HG02840 (cell line): ENCODE results near the gene COL11A1.
"Not testable (repeated sequence)": the region's sequence is repeated elsewhere in the genome, so short reads cannot be mapped to it uniquely, and the experiment has no call there.

Experiments used
- ATAC-seq: cut with Tn5 transposase; IDR thresholded peaks from one replicate; pipeline ENCODE4 v1.9.1; 2021; ENCODE audit warnings: mild to moderate bottlenecking, moderate library complexity, moderate number of reproducible peaks; ENCODE audit not compliant: unreplicated experiment, low FRiP score

Gene COL11A1

GRCh38 chr1:102933362-102933761 is 175.0 kb downstream of the COL11A1 start:
- ATAC-seq, result not testable (repeated sequence)

- no peak for ATAC-seq
Measured at GRCh38 chr1:102919659-102920058, 188.7 kb downstream of the COL11A1 start.

- ATAC-seq, result no peak
Measured at GRCh38 chr1:102901996-102902395, 206.3 kb downstream of the COL11A1 start.

GRCh38 chr1:102899935-102900334 is 208.4 kb downstream of the COL11A1 start:
- ATAC-seq, result no peak

- no peak for ATAC-seq
Measured at GRCh38 chr1:102897557-102897956, 210.8 kb downstream of the COL11A1 start.

- no peak for ATAC-seq
Measured at GRCh38 chr1:102896771-102897170, 211.6 kb downstream of the COL11A1 start.

GRCh38 chr1:102896286-102896685 is 212.0 kb downstream of the COL11A1 start:
- no peak for ATAC-seq

GRCh38 chr1:102891868-102892625 is 216.3 kb downstream of the COL11A1 start:
- ATAC-seq, result no peak

GRCh38 chr1:102886638-102887037 is 221.7 kb downstream of the COL11A1 start:
- ATAC-seq, result no peak

GRCh38 chr1:102884238-102884637 is 224.1 kb downstream of the COL11A1 start:
- no peak for ATAC-seq

- no peak for ATAC-seq
Measured at GRCh38 chr1:102879439-102879993, 228.8 kb downstream of the COL11A1 start.

- no peak for ATAC-seq
Measured at GRCh38 chr1:102875756-102876155, 232.6 kb downstream of the COL11A1 start.

GRCh38 chr1:102872526-102872925 is 235.8 kb downstream of the COL11A1 start:
- no peak for ATAC-seq

GRCh38 chr1:102872097-102872496 is 236.2 kb downstream of the COL11A1 start:
- no peak for ATAC-seq

GRCh38 chr1:102863704-102864103 is 244.6 kb downstream of the COL11A1 start:
- ATAC-seq, result no peak

GRCh38 chr1:102861247-102861646 is 247.1 kb downstream of the COL11A1 start:
- no peak for ATAC-seq

- ATAC-seq, result no peak
Measured at GRCh38 chr1:102858695-102859094, 249.6 kb downstream of the COL11A1 start.

GRCh38 chr1:102857251-102857650 is 251.1 kb downstream of the COL11A1 start:
- ATAC-seq, result no peak

- no peak for ATAC-seq
Measured at GRCh38 chr1:102853701-102854187, 254.6 kb downstream of the COL11A1 start.

GRCh38 chr1:102853136-102853535 is 255.2 kb downstream of the COL11A1 start:
- no peak for ATAC-seq

- no peak for ATAC-seq
Measured at GRCh38 chr1:102852613-102853012, 255.7 kb downstream of the COL11A1 start.

GRCh38 chr1:102851616-102852015 is 256.7 kb downstream of the COL11A1 start:
- no peak for ATAC-seq
